Suprapubic skin (tissue), 4 donors: ENCODE measurements around the gene ACSL1.
"Not testable (repeated sequence)": the region's sequence is repeated elsewhere in the genome, so short reads cannot be mapped to it uniquely, and the experiment has no call there.

Source experiments
- POLR2A ChIP-seq, 2 donors: fragments of 450-650 bp; IDR thresholded peaks; one replicate each; pipeline ENCODE4 v1.6.1; 2017; ENCODE audit warnings: antibody characterized with exemption in 2 of 2, mild to moderate bottlenecking in 2 of 2, moderate library complexity in 2 of 2
- POLR2AphosphoS5 ChIP-seq, 3 donors: sonication (generic); formaldehyde crosslinking; IDR thresholded peaks; one replicate each; pipeline ENCODE4 v1.6.1; 2017; ENCODE audit warnings: antibody characterized with exemption in 3 of 3
- TF ChIP-seq, protein P1 (sequence below), 2 donors: fragments of 200-600 bp in 1 of 2; fragments of 450-650 bp in 1 of 2; sonication (generic) in 1 of 2; IDR thresholded peaks; one replicate each; pipeline ENCODE4 v1.5.1; 2016 to 2019; ENCODE audit warnings: antibody characterized with exemption in 2 of 2, mild to moderate bottlenecking in 1 of 2, moderate library complexity in 1 of 2

DNA sequence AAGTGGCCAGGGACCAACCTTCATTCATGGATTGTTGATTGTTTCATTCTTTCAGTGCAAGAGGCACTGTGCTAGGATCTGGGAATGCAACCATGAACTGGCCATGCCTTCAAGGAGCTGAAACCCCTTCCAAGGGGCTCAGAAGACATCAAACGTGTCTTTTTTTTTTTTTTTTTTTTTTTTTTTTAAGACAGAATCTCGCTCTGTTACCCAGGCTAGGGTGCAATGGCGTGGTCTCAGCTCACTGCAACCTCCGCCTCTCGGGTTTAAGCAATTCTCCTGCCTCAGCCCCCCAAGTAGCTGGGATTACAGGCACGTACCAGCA is 13.3 kb upstream of the ACSL1 start:
- not testable (repeated sequence) for TF ChIP-seq POLR2A, POLR2AphosphoS5 (IDR thresholded peaks at IDR 0.05)
- TF ChIP-seq, protein P1, sequence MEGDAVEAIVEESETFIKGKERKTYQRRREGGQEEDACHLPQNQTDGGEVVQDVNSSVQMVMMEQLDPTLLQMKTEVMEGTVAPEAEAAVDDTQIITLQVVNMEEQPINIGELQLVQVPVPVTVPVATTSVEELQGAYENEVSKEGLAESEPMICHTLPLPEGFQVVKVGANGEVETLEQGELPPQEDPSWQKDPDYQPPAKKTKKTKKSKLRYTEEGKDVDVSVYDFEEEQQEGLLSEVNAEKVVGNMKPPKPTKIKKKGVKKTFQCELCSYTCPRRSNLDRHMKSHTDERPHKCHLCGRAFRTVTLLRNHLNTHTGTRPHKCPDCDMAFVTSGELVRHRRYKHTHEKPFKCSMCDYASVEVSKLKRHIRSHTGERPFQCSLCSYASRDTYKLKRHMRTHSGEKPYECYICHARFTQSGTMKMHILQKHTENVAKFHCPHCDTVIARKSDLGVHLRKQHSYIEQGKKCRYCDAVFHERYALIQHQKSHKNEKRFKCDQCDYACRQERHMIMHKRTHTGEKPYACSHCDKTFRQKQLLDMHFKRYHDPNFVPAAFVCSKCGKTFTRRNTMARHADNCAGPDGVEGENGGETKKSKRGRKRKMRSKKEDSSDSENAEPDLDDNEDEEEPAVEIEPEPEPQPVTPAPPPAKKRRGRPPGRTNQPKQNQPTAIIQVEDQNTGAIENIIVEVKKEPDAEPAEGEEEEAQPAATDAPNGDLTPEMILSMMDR (IDR thresholded peaks at IDR 0.05), result not testable (repeated sequence)
